Measurements from ENCODE around the gene GLIPR2. TPM values are rescaled to one million over a fixed set of nuclear protein-coding genes. Genes with fewer than 3 reads are reported as not detected.

GLIPR2 gene
- total and polyA plus RNA-seq, 2 experiments from 2014 or later, result 5.1 to 5.7 TPM

- no peak for TF ChIP-seq ETS1 (IDR thresholded peaks at IDR 0.05)
These were observed 50.9 kb downstream of the GLIPR2 start (continued) for GRCh38 chr9:36187414-36187813.

GRCh38 chr9:36188212-36188611 is 51.7 kb downstream of the GLIPR2 start:
- Histone ChIP-seq H3K4me3 (no peak overlapping the region), H4K20me1 (replicated peaks; ENCODE audit: insufficient read depth) (peaks cover 19% of the 10 kb centered on the region), H3K27ac (ENCODE audit: low read depth) (no peak overlapping the region), H2AFZ (no peak overlapping the region), H3K4me1 (ENCODE audit: insufficient read depth) (peaks cover 23% of the 10 kb centered on the region), H3K9me2 (ENCODE audit: insufficient read depth) (peaks cover 11% of the 10 kb centered on the region; the same call in 1 of the 2 replicates), H3K4me2 (no peak overlapping the region), H3K79me2 (replicated peaks; ENCODE audit: insufficient read depth) (peaks cover 24% of the 10 kb centered on the region), H3K36me3 (ENCODE audit: insufficient read depth) (no peaks in the 10 kb centered on the region), H3F3A (replicated peaks; ENCODE audit: low read depth) (peaks cover 8% of the 10 kb centered on the region), H3K27me3 (ENCODE audit: insufficient read depth) (no peaks in the 10 kb centered on the region)
- H3K4me3 Mint-ChIP-seq, result no peak overlapping the region
- H3K36me3 Mint-ChIP-seq (ENCODE audit: low read depth), result no peaks in the 10 kb centered on the region; the same call in 2 of the 3 replicates
- no peak overlapping the region for H3K27ac Mint-ChIP-seq
- H3K4me1 Mint-ChIP-seq, result peaks cover 21% of the 10 kb centered on the region
- H3K27me3 Mint-ChIP-seq (ENCODE audit: insufficient read depth, low read depth, poor library complexity), result peaks cover 12% of the 10 kb centered on the region
- no peak for DNase-seq (ENCODE audit: low spot score)
- no peaks in the 10 kb centered on the region; the same call in 1 of the 3 replicates for H3K9me3 Mint-ChIP-seq
- no peak for ATAC-seq
- TF ChIP-seq EZH2phosphoT487 (IDR thresholded peaks at IDR 0.05; ENCODE audit: unreplicated experiment), result no peak
- no peak for TF ChIP-seq CTCF (conservative IDR thresholded peaks at IDR 0.05; ENCODE audit: low read depth in 2 of 2)
- TF ChIP-seq NANOG (IDR thresholded peaks at IDR 0.05; ENCODE audit: borderline replicate concordance), result no peak
- TF ChIP-seq REST (IDR thresholded peaks at IDR 0.05; ENCODE audit: unreplicated experiment), result no peak
- no peak for TF ChIP-seq ZNF114 (CRISPR knock-in tag; IDR thresholded peaks at IDR 0.05)
- TF ChIP-seq CREB1 (CRISPR knock-in tag; IDR thresholded peaks at IDR 0.05; ENCODE audit: low read depth), result no peak
- no peak for TF ChIP-seq EZH2 (IDR thresholded peaks at IDR 0.05; ENCODE audit: low read depth, unreplicated experiment)
- TF ChIP-seq POLR2AphosphoS5 (IDR thresholded peaks at IDR 0.05; ENCODE audit: low read depth), result no peak
- TF ChIP-seq JUNB (IDR thresholded peaks at IDR 0.05; ENCODE audit: unreplicated experiment), result no peak
- TF ChIP-seq ETS1 (IDR thresholded peaks at IDR 0.05), result no peak
- no peak for TF ChIP-seq STAT1 (IDR thresholded peaks at IDR 0.05; ENCODE audit: unreplicated experiment)
- TF ChIP-seq ZNF331 (CRISPR knock-in tag; IDR thresholded peaks at IDR 0.05; ENCODE audit: low read depth), result no peak

All from GM23338 (cell line).